Hepatocyte (in vitro differentiated cells): ENCODE measurements around the gene MACROD2. TPM values are rescaled to one million over a fixed set of nuclear protein-coding genes. Genes with fewer than 3 reads are reported as not detected.

Experiments
- DNase-seq: peaks from one replicate; pipeline ENCODE4 v3.0.0-alpha.2; 2016; ENCODE audit warnings: low spot score
- H2AFZ ChIP-seq: fragments of 200-600 bp; sonication (generic); 2 replicates; pipeline ENCODE4 v1.6.0; 2016; ENCODE audit warnings: antibody characterized with exemption, mild to moderate bottlenecking
- H3K27ac ChIP-seq: fragments of 200-600 bp; sonication (generic); 2 replicates; pipeline ENCODE4 v1.5.1; 2016; ENCODE audit warnings: mild to moderate bottlenecking
- H3K27me3 ChIP-seq: fragments of 200-600 bp; sonication (generic); 2 replicates; pipeline ENCODE4 v1.6.1; 2016
- H3K36me3 ChIP-seq: fragments of 200-600 bp; sonication (generic); replicated peaks from 2 replicates; pipeline ENCODE4 v1.5.1; 2016; ENCODE audit warnings: low read depth; ENCODE audit not compliant: insufficient read depth
- H3K4me1 ChIP-seq: fragments of 200-600 bp; sonication (generic); 2 replicates; pipeline ENCODE4 v1.5.1; 2016; ENCODE audit warnings: mild to moderate bottlenecking, moderate library complexity; ENCODE audit not compliant: insufficient read depth
- H3K4me2 ChIP-seq: fragments of 200-600 bp; sonication (generic); 2 replicates; pipeline ENCODE4 v1.6.0; 2016
- H3K4me3 ChIP-seq: fragments of 200-600 bp; sonication (generic); 2 replicates; pipeline ENCODE4 v1.5.1; 2016; ENCODE audit warnings: mild to moderate bottlenecking
- H3K79me2 ChIP-seq: fragments of 200-600 bp; sonication (generic); 2 replicates; pipeline ENCODE4 v1.6.0; 2017; ENCODE audit warnings: mild to moderate bottlenecking
- H3K9me2 ChIP-seq: fragments of 200-600 bp; sonication (generic); replicated peaks from 2 replicates; pipeline ENCODE4 v1.6.0; 2017; ENCODE audit warnings: mild to moderate bottlenecking; ENCODE audit not compliant: insufficient read depth
- H3K9me3 ChIP-seq: fragments of 200-600 bp; sonication (generic); 2 replicates; pipeline ENCODE4 v1.5.1; 2016; ENCODE audit warnings: low read depth, mild to moderate bottlenecking
- H4K20me1 ChIP-seq: fragments of 200-600 bp; sonication (generic); 2 replicates; pipeline ENCODE4 v1.6.0; 2016; ENCODE audit warnings: mild to moderate bottlenecking; ENCODE audit not compliant: insufficient read depth, poor library complexity, severe bottlenecking
- CTCF ChIP-seq: fragments of 200-600 bp; sonication (generic); IDR thresholded peaks from 2 replicates; pipeline ENCODE4 v1.5.1; 2016; ENCODE audit warnings: antibody characterized with exemption, mild to moderate bottlenecking; ENCODE audit not compliant: poor library complexity
- EZH2 ChIP-seq: fragments of 200-600 bp; sonication (generic); IDR thresholded peaks from 2 replicates; pipeline ENCODE4 v1.6.1; 2016; ENCODE audit warnings: antibody characterized with exemption, mild to moderate bottlenecking, borderline replicate concordance
- EZH2phosphoT487 ChIP-seq: fragments of 200-600 bp; sonication (generic); IDR thresholded peaks from one replicate; pipeline ENCODE4 v1.6.1; 2018; ENCODE audit warnings: antibody characterized with exemption, mild to moderate bottlenecking, low read depth, moderate library complexity; ENCODE audit not compliant: unreplicated experiment, severe bottlenecking
- WGBS: methylation state at CpG from one replicate; pipeline ENCODE4 v1.1.6; 2016; ENCODE audit warnings: low lambda C conversion rate; ENCODE audit errors: missing lambda C conversion rate; 5-methylcytosine and 5-hydroxymethylcytosine counted together
- polyA plus RNA-seq: library from polyadenylated mRNA; unstranded; fragments of >200 nt; fragmentation: Nextera tagmentation; extraction: Ambion mirVana; gene quantifications from 2 replicates; pipeline ENCODE4 v1.2.1, GENCODE V29; 2016
- small RNA-seq: library from RNA; depleted of rRNA; stranded (forward); fragments of <200 nt; gene quantifications from one replicate; pipeline ENCODE3, GENCODE V24; 2014
- total RNA-seq: library from RNA; depleted of rRNA; stranded (reverse); fragments of >200 nt; gene quantifications from 2 replicates; pipeline ENCODE4 v1.2.3, GENCODE V29; 2014

The MACROD2 gene
- total and polyA plus RNA-seq, 2 experiments from 2014 or later: 2.4 to 3.1 TPM

- H3K9me3 ChIP-seq: no peaks in the 10 kb centered on the region
- H3K4me1 ChIP-seq: peaks cover 14% of the 10 kb centered on the region
- H3K9me2 ChIP-seq: no peaks in the 10 kb centered on the region
- no peak overlapping the region for H3K4me3 ChIP-seq
- TF ChIP-seq EZH2: no peak
- no peak for TF ChIP-seq EZH2phosphoT487
- TF ChIP-seq CTCF: no peak
- H3K27ac ChIP-seq: no peak overlapping the region
- no peaks in the 10 kb centered on the region for H3K36me3 ChIP-seq
- no peaks in the 10 kb centered on the region for H3K79me2 ChIP-seq
- WGBS: 76% methylated on average over 4 of the region's 4 CpGs
- no peaks in the 10 kb centered on the region for H4K20me1 ChIP-seq
- no peak for DNase-seq
- no peak overlapping the region for H3K4me2 ChIP-seq
- H2AFZ ChIP-seq: no peak overlapping the region
- H3K27me3 ChIP-seq: no peaks in the 10 kb centered on the region
Observed at GRCh38 chr20:16100767-16101166, 2105.5 kb downstream of the MACROD2 start.

Small RNAs within 50 kb of the gene (small RNA-seq; reads per million reads assigned to genes)
- not detected for gene RN7SL864P
- gene RNA5SP475: not detected
- not detected for gene RNU6-1159P
- gene RNU6-115P: not detected
- gene RNU6-228P: not detected
- not detected for gene RNU6-278P
- gene RPS3P1: not detected

Other genes starting within 250 kb of the MACROD2 start
- 9.3 and 11.8 TPM in 2 replicates for gene ESF1, start 210.6 kb upstream of the MACROD2 start, total RNA-seq
- 6.8 and 8.7 TPM in 2 replicates for gene ESF1, start 210.6 kb upstream of the MACROD2 start, polyA plus RNA-seq
- 16.6 and 19.9 TPM in 2 replicates for gene NDUFAF5, start 210.5 kb upstream of the MACROD2 start, total RNA-seq
- 21.3 and 21.7 TPM in 2 replicates for gene NDUFAF5, start 210.5 kb upstream of the MACROD2 start, polyA plus RNA-seq
- not detected in 2 replicates for gene SEL1L2, start 4.9 kb upstream of the MACROD2 start, total RNA-seq
- not detected in 2 replicates for gene SEL1L2, start 4.9 kb upstream of the MACROD2 start, polyA plus RNA-seq